ENCODE results near the gene RTN4. TPM values are rescaled to one million over a fixed set of nuclear protein-coding genes. Genes with fewer than 3 reads are reported as not detected.
A peak's percentile ranks its signal among the peaks of the same experiment; 100 is the strongest.

Gene RTN4
- total RNA-seq, 1 experiment from 2014 or later = 200 TPM

- WGBS (ENCODE audit: extremely low coverage, insufficient read length, low lambda C conversion rate) = no CpG with 5 or more reads among the region's 5 CpGs
- Histone ChIP-seq H3K56ac (ENCODE audit: insufficient read length, low read depth, low read length) (no peak overlapping the region), H2BK5ac (ENCODE audit: insufficient read length, low read length) (no peak overlapping the region), H2AFZ (ENCODE audit: low read length) (no peak overlapping the region), H3K18ac (ENCODE audit: insufficient read length, low read depth, low read length) (no peak overlapping the region), H4K20me1 (ENCODE audit: control insufficient read depth, insufficient read depth, insufficient read length) (no peaks in the 10 kb centered on the region), H3K14ac (ENCODE audit: insufficient read depth, low read length) (no peak overlapping the region), H3T11ph (ENCODE audit: low read length) (no peak overlapping the region), H2AK5ac (ENCODE audit: insufficient read length, low read length) (peak overlapping the region; percentile 46), H2BK12ac (ENCODE audit: insufficient read length, low read depth, low read length) (no peak overlapping the region), H3K4ac (ENCODE audit: low read depth, low read length) (no peak overlapping the region), H3K79me1 (ENCODE audit: insufficient read depth, low read depth, low read length, poor library complexity, severe bottlenecking) (peaks cover 3% of the 10 kb centered on the region), H3K23ac (ENCODE audit: insufficient read length, low read depth, low read length) (no peak overlapping the region), H3K4me1 (ENCODE audit: insufficient read depth, low read length) (peaks cover 17% of the 10 kb centered on the region; the same call in 1 of the 2 replicates), H4K5ac (ENCODE audit: insufficient read length, low read depth, low read length) (no peak overlapping the region), H3K27me3 (ENCODE audit: insufficient read depth, low read length) (no peaks in the 10 kb centered on the region), H3K9ac (ENCODE audit: extremely low read depth, insufficient read length, low read length) (no peak overlapping the region), H3K9me3 (ENCODE audit: control insufficient read depth, low read depth, low read length) (no peaks in the 10 kb centered on the region), H2BK15ac (ENCODE audit: low read depth, low read length) (no peak overlapping the region), H3K23me2 (ENCODE audit: insufficient read length, low read depth, low read length, poor library complexity, severe bottlenecking) (no peaks in the 10 kb centered on the region), H3K27ac (ENCODE audit: insufficient read length, low read depth, low read length) (peak overlapping the region; percentile 58), H3K79me2 (ENCODE audit: insufficient read depth, low read length) (peaks cover 45% of the 10 kb centered on the region; the same call in 1 of the 2 replicates), H4K91ac (ENCODE audit: insufficient read length, low read depth, low read length) (no peak overlapping the region), H3K4me2 (ENCODE audit: insufficient read depth, insufficient read length, low read length) (peak overlapping the region; percentile 45), H4K8ac (replicated peaks; ENCODE audit: insufficient read length, low read depth, low read length) (no peak overlapping the region), H2BK20ac (ENCODE audit: low read depth, low read length, poor library complexity, severe bottlenecking) (peak overlapping the region; percentile 26), H2BK120ac (ENCODE audit: low read depth, low read length, poor library complexity, severe bottlenecking) (no peak overlapping the region)
- Mint-ChIP-seq H3K4me3 (peak overlapping the region; percentile 3 to 9; a peak in 2 of 5 replicates), H3K36me3 (ENCODE audit: insufficient read depth in 1 of 3, low read depth in 3 of 3) (peaks cover 0 to 18% (median 7%) of the 10 kb centered on the region in 3 experiments; a peak in 5 of 7 replicates), H3K27me3 (ENCODE audit: low read depth) (no peaks in the 10 kb centered on the region), H3K9me3 (no peaks in the 10 kb centered on the region), H3K27ac (peak overlapping the region; percentile 66 to 96 (median 83); a peak in 6 of 7 replicates), H3K4me1 (peaks cover 37 to 46% of the 10 kb centered on the region in 2 experiments)
- no peak for TF ChIP-seq CTCF (conservative IDR thresholded peaks at IDR 0.05)
- no peak for DNase-seq
Observed at GRCh38 chr2:55019526-55020258, 30.6 kb downstream of the RTN4 start.

Measured in H9 (cell line).